GM12878 (cell line): ENCODE results near the gene DNAI7. TPM values are rescaled to one million over a fixed set of nuclear protein-coding genes. Genes with fewer than 3 reads are reported as not detected.
A peak's percentile ranks its signal among the peaks of the same experiment; 100 is the strongest.

Experiments
- ATAC-seq: fragments of 200-7000 bp; cut with Tn5 transposase; 3 replicates; pipeline ENCODE4 v1.9.1; 2020; ENCODE audit warnings: mild to moderate bottlenecking, moderate library complexity
- BruUV-seq: library from RNA; stranded (reverse); fragments of 400-500 nt; replicated peaks from 2 replicates; lab custom pipeline; 2021; lab: Mats Ljungman, UMichigan
- CTCF ChIA-PET: fragments of 300-600 bp; sonication (Branson Sonifier 250); formaldehyde crosslinking; extraction: SDS; loops from one replicate; lab custom pipeline; 2021; ENCODE audit warnings: inconsistent platforms; lab: Yijun Ruan, JAX
- POLR2A ChIA-PET: fragments of 350-600 bp; formaldehyde crosslinking; extraction: SDS; loops from one replicate; lab custom pipeline; 2021; ENCODE audit warnings: inconsistent platforms; lab: Charles Lee
- RAD21 ChIA-PET: fragments of 300-600 bp; sonication (Branson Sonifier 250); formaldehyde crosslinking; loops from one replicate; lab custom pipeline; 2023; ENCODE audit warnings: antibody characterized with exemption; ENCODE audit not compliant: unreplicated experiment; lab: Charles Lee
- SMC1A ChIA-PET: fragments of 300-600 bp; sonication (Branson Sonifier 250); formaldehyde crosslinking; loops from one replicate; lab custom pipeline; 2023; ENCODE audit not compliant: unreplicated experiment, uncharacterized antibody; lab: Charles Lee
- DNase-seq: peaks from one replicate; pipeline ENCODE4 v3.0.0-alpha.2; 2011; ENCODE audit warnings: low read depth, low spot score
- FAIRE-seq: peaks from 3 replicates; lab custom pipeline; 2011; peaks lifted over from hg19 to GRCh38; lab: Jason Lieb, UNC
- H2AFZ ChIP-seq: 2 replicates; pipeline ENCODE4 v1.6.0; 2011; ENCODE audit warnings: low read depth, low read length, control low read depth; ENCODE audit not compliant: control insufficient read depth
- H3K27ac ChIP-seq: 2 replicates; pipeline ENCODE4 v1.5.1; 2011; ENCODE audit warnings: control low read depth; ENCODE audit not compliant: control insufficient read depth, insufficient read depth
- H3K27me3 ChIP-seq, 2 experiments: replicated peaks in 1 of 2; 2 replicates each; pipeline versions ENCODE4 v1.6.0 to v1.6.1; 2011; ENCODE audit warnings: low read length in 1 of 2; ENCODE audit not compliant: control insufficient read depth in 2 of 2, insufficient read depth in 2 of 2
- H3K36me3 ChIP-seq, 2 experiments: 2 replicates each; pipeline ENCODE4 v1.5.1; 2011; ENCODE audit warnings: low read length in 1 of 2; ENCODE audit not compliant: control insufficient read depth in 2 of 2, insufficient read depth in 2 of 2
- H3K4me1 ChIP-seq: 2 replicates; pipeline ENCODE4 v1.6.1; 2011; ENCODE audit warnings: mild to moderate bottlenecking, low read length, moderate library complexity, mixed read lengths; ENCODE audit not compliant: control insufficient read depth, insufficient read depth
- H3K4me2 ChIP-seq: 2 replicates; pipeline ENCODE4 v1.6.0; 2011; ENCODE audit warnings: control low read depth; ENCODE audit not compliant: control insufficient read depth, insufficient read depth
- H3K4me3 ChIP-seq: fragments of 200-600 bp; sonication (generic); 2 replicates; pipeline ENCODE4 v1.5.1; 2016
- H3K79me2 ChIP-seq: 2 replicates; pipeline ENCODE4 v1.6.0; 2011; ENCODE audit warnings: low read length; ENCODE audit not compliant: control insufficient read depth, insufficient read depth
- H3K9ac ChIP-seq: 2 replicates; pipeline ENCODE4 v1.8.0; 2011; ENCODE audit warnings: low read length, control low read depth, mixed read lengths; ENCODE audit not compliant: control insufficient read depth, insufficient read depth
- H3K9me3 ChIP-seq: replicated peaks from 3 replicates; pipeline ENCODE4 v1.5.1; 2011; ENCODE audit warnings: mild to moderate bottlenecking, low read length; ENCODE audit not compliant: control insufficient read depth, insufficient read depth
- H4K20me1 ChIP-seq: 2 replicates; pipeline ENCODE4 v1.6.0; 2011; ENCODE audit not compliant: control insufficient read depth, insufficient read depth
- ATF7 ChIP-seq: fragments of 450-650 bp; IDR thresholded peaks from 2 replicates; pipeline ENCODE4 v1.6.1; 2016; ENCODE audit warnings: low read depth, mild to moderate bottlenecking
- CBX3 ChIP-seq: fragments of 200-600 bp; sonication (generic); IDR thresholded peaks from 2 replicates; pipeline ENCODE4 v1.6.1; 2016; ENCODE audit warnings: low read depth, borderline replicate concordance
- ETV6 ChIP-seq, 2 experiments: fragments of 450-650 bp in 1 of 2; IDR thresholded peaks in 1 of 2; conservative IDR thresholded peaks in 1 of 2; 2 replicates each; pipeline ENCODE4 v1.6.1; 2014; ENCODE audit warnings: antibody characterized with exemption in 1 of 2, borderline replicate concordance in 1 of 2, low read depth in 1 of 2, mild to moderate bottlenecking in 1 of 2, moderate library complexity in 1 of 2
- FOXM1 ChIP-seq: IDR thresholded peaks from 2 replicates; pipeline ENCODE4 v1.6.1; 2012; ENCODE audit warnings: low read depth, mild to moderate bottlenecking, inconsistent platforms, low read length, moderate library complexity
- SMARCA5 ChIP-seq: fragments of 450-650 bp; IDR thresholded peaks from 2 replicates; pipeline ENCODE4 v1.6.1; 2017; ENCODE audit warnings: mild to moderate bottlenecking
- WGBS: methylation state at CpG from one replicate; pipeline ENCODE4 v1.1.6; 2016; ENCODE audit warnings: low lambda C conversion rate; ENCODE audit not compliant: insufficient replicate concordance, insufficient coverage; ENCODE audit errors: missing lambda C conversion rate; 5-methylcytosine and 5-hydroxymethylcytosine counted together
- in situ Hi-C: fragments of 300-500 bp; cut with MboI; formaldehyde crosslinking; loops from 9 replicates; pipeline ENCODE4 v1.14.3; 2018; ENCODE audit warnings: mixed read lengths
- intact Hi-C: fragments of 100-400 bp; cut with micrococcal nuclease; formaldehyde crosslinking; loops from one replicate; pipeline ENCODE4 v1.14.2; 2022; ENCODE audit not compliant: unreplicated experiment
- polyA plus RNA-seq, 11 experiments: library from polyadenylated mRNA; depleted of rRNA in 4 of 11; unstranded in 6 of 11; stranded (reverse) in 5 of 11; fragments of >200 nt; fragmentation: Nextera tagmentation in 4 of 11; fragmentation: Illumina TruSeq in 1 of 11; extraction: Ambion mirVana in 4 of 11; extraction: Trizol in 1 of 11; gene quantifications; 1 replicate in 1 of 11; 2 replicates in 10 of 11; pipeline versions ENCODE4 v1.2.1 to v1.2.3, GENCODE V29; 2011 to 2016; ENCODE audit warnings: inconsistent platforms in 2 of 11, missing spikeins in 2 of 11, low read depth in 1 of 11
- total RNA-seq, 4 experiments: library from RNA; depleted of rRNA in 3 of 4; stranded (reverse); fragments of >200 nt in 3 of 4; fragmentation: Illumina TruSeq in 1 of 4; extraction: Trizol in 1 of 4; gene quantifications; 2 replicates each; pipeline versions ENCODE4 v1.2.1 to v1.2.3, GENCODE V29; 2013 to 2021
- TF ChIP-seq, protein P1 (sequence below): fragments of 450-650 bp; IDR thresholded peaks from 2 replicates; pipeline ENCODE4 v1.6.1; 2016; ENCODE audit warnings: mild to moderate bottlenecking, moderate library complexity, borderline replicate concordance

The DNAI7 gene
- total and polyA plus RNA-seq, 10 of the 15 experiments (the other 5 are each of a cell fraction or from before 2014, with no cell fraction given): 0.05 to 0.48 (median 0.13) TPM; not detected in 4

DNA sequence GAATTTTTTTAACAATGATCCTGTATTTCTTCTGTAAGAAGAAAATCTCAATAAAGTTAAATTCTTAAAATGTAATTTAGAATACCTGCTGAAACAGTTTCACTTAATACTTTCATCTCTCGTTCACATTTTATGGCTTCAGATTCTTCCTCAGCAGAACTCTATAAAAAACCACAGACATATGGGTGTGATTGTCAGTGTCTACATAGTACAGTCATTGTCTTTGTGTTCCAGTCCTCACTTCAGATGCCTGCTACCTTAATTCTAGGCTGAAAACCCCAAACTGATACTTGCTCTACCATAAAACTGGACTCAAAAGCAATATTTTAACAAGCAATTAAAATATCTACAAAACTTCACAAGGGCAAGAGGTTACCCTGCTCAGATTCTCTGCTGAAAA lies 71.8 kb downstream of the DNAI7 start:
- no TSS peak for BruUV-seq
- DNase-seq: no peak
- TF ChIP-seq CBX3: no peak
- TF ChIP-seq, protein P1, sequence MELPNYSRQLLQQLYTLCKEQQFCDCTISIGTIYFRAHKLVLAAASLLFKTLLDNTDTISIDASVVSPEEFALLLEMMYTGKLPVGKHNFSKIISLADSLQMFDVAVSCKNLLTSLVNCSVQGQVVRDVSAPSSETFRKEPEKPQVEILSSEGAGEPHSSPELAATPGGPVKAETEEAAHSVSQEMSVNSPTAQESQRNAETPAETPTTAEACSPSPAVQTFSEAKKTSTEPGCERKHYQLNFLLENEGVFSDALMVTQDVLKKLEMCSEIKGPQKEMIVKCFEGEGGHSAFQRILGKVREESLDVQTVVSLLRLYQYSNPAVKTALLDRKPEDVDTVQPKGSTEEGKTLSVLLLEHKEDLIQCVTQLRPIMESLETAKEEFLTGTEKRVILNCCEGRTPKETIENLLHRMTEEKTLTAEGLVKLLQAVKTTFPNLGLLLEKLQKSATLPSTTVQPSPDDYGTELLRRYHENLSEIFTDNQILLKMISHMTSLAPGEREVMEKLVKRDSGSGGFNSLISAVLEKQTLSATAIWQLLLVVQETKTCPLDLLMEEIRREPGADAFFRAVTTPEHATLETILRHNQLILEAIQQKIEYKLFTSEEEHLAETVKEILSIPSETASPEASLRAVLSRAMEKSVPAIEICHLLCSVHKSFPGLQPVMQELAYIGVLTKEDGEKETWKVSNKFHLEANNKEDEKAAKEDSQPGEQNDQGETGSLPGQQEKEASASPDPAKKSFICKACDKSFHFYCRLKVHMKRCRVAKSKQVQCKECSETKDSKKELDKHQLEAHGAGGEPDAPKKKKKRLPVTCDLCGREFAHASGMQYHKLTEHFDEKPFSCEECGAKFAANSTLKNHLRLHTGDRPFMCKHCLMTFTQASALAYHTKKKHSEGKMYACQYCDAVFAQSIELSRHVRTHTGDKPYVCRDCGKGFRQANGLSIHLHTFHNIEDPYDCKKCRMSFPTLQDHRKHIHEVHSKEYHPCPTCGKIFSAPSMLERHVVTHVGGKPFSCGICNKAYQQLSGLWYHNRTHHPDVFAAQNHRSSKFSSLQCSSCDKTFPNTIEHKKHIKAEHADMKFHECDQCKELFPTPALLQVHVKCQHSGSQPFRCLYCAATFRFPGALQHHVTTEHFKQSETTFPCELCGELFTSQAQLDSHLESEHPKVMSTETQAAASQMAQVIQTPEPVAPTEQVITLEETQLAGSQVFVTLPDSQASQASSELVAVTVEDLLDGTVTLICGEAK: peak; percentile 55; the same call in 1 of the 2 replicates
- TF ChIP-seq FOXM1: no peak
- TF ChIP-seq ATF7: no peak
- TF ChIP-seq SMARCA5: no peak
- no peak for TF ChIP-seq ETV6 (conservative IDR thresholded peaks at IDR 0.05 in 1 of 2, IDR thresholded peaks at IDR 0.05 in 1 of 2; ENCODE audit: borderline replicate concordance in 1 of 2, low read depth in 1 of 2)
- TF ChIP-seq, all 136 proteins: peak for 1
- CTCF ChIA-PET: interaction anchor here (1.2 to 10.8 kb wide), 4 partner anchors 31 to 162 kb away, joined by 3 to 161 read pairs (median 6); no protein-coding TSS in a partner anchor
- Histone ChIP-seq H3K27ac (no peak overlapping the region), H4K20me1 (no peaks in the 10 kb centered on the region), H3K79me2 (no peaks in the 10 kb centered on the region), H3K4me1 (no peaks in the 10 kb centered on the region), H3K9ac (no peak overlapping the region), H3K36me3 (no peaks in the 10 kb centered on the region), H3K9me3 (no peaks in the 10 kb centered on the region), H3K4me2 (no peak overlapping the region), H3K4me3 (no peak overlapping the region), H2AFZ (no peak overlapping the region), H3K27me3 (no peaks in the 10 kb centered on the region)
- in situ Hi-C loops (no loop called here), intact Hi-C loops (no loop called here)
- SMC1A ChIA-PET: interaction anchor here (0.6 to 2.4 kb wide), 7 partner anchors 9 to 270 kb away, joined by 3 to 19 read pairs (median 4); no protein-coding TSS in a partner anchor
- FAIRE-seq (no peak), ATAC-seq (no peak; the same call in 2 of the 3 replicates)
- RAD21 ChIA-PET: interaction anchor here (0.9 to 2.2 kb wide), 2 partner anchors 32 to 131 kb away, joined by 3 to 14 read pairs; no protein-coding TSS in a partner anchor
- POLR2A ChIA-PET: no interaction called here
- 48% methylated on average over 1 of the region's 1 CpG for WGBS
